ENCODE results near the gene SMARCA1.

The SMARCA1 gene

GRCh38 chrX:129450123-129450522, 73.2 kb downstream of the SMARCA1 start:
- Histone ChIP-seq H3F3A (ENCODE audit: insufficient read depth, low read length) (no peaks in the 10 kb centered on the region), H3K79me2 (ENCODE audit: insufficient read depth, low read length) (no peaks in the 10 kb centered on the region), H3K27ac (ENCODE audit: low read depth, low read length, poor library complexity, severe bottlenecking) (no peak overlapping the region), H3K4me3 (ENCODE audit: low read depth, low read length, poor library complexity, severe bottlenecking) (no peak overlapping the region), H3K4me2 (ENCODE audit: low read length) (no peak overlapping the region), H2AFZ (ENCODE audit: low read length) (no peak overlapping the region), H3K9ac (ENCODE audit: low read length) (no peak overlapping the region), H3K36me3 (ENCODE audit: insufficient read depth, low read length) (no peaks in the 10 kb centered on the region), H4K20me1 (ENCODE audit: insufficient read depth, low read length) (no peaks in the 10 kb centered on the region), H3K9me2 (ENCODE audit: low read depth, low read length) (no peaks in the 10 kb centered on the region), H3K27me3 (ENCODE audit: insufficient read depth, low read length) (no peaks in the 10 kb centered on the region), H3K9me3 (ENCODE audit: low read length) (no peaks in the 10 kb centered on the region), H3K4me1 (ENCODE audit: insufficient read depth, low read length, severe bottlenecking) (no peaks in the 10 kb centered on the region)
- TF ChIP-seq CTCF (IDR thresholded peaks at IDR 0.05; ENCODE audit: low read length) (no peak), EZH2 (IDR thresholded peaks at IDR 0.05; ENCODE audit: borderline replicate concordance, low read length) (no peak)

GRCh38 chrX:129449148-129449547, 74.1 kb downstream of the SMARCA1 start:
- no peaks in the 10 kb centered on the region for H3K36me3 ChIP-seq (ENCODE audit: insufficient read depth, low read length)
- no peak overlapping the region for H3K9ac ChIP-seq (ENCODE audit: low read length)
- no peaks in the 10 kb centered on the region for H4K20me1 ChIP-seq (ENCODE audit: insufficient read depth, low read length)
- no peak; the same call in 1 of the 2 replicates for TF ChIP-seq CTCF (IDR thresholded peaks at IDR 0.05; ENCODE audit: low read length)
- TF ChIP-seq EZH2 (IDR thresholded peaks at IDR 0.05; ENCODE audit: borderline replicate concordance, low read length): no peak
- no peaks in the 10 kb centered on the region for H3K9me3 ChIP-seq (ENCODE audit: low read length)
- H3K4me3 ChIP-seq (ENCODE audit: low read depth, low read length, poor library complexity, severe bottlenecking): no peak overlapping the region
- H3K4me1 ChIP-seq (ENCODE audit: insufficient read depth, low read length, severe bottlenecking): no peaks in the 10 kb centered on the region
- H2AFZ ChIP-seq (ENCODE audit: low read length): no peak overlapping the region
- H3F3A ChIP-seq (ENCODE audit: insufficient read depth, low read length): no peaks in the 10 kb centered on the region
- no peak overlapping the region for H3K27ac ChIP-seq (ENCODE audit: low read depth, low read length, poor library complexity, severe bottlenecking)
- H3K79me2 ChIP-seq (ENCODE audit: insufficient read depth, low read length): no peaks in the 10 kb centered on the region
- H3K27me3 ChIP-seq (ENCODE audit: insufficient read depth, low read length): no peaks in the 10 kb centered on the region
- H3K4me2 ChIP-seq (ENCODE audit: low read length): no peak overlapping the region
- H3K9me2 ChIP-seq (ENCODE audit: low read depth, low read length): no peaks in the 10 kb centered on the region

GRCh38 chrX:129445436-129445835, 77.9 kb downstream of the SMARCA1 start:
- no peak overlapping the region for H3K4me2 ChIP-seq (ENCODE audit: low read length)
- H3K27ac ChIP-seq (ENCODE audit: low read depth, low read length, poor library complexity, severe bottlenecking): no peak overlapping the region
- no peaks in the 10 kb centered on the region for H3F3A ChIP-seq (ENCODE audit: insufficient read depth, low read length)
- H3K9me2 ChIP-seq (ENCODE audit: low read depth, low read length): no peaks in the 10 kb centered on the region
- TF ChIP-seq EZH2 (IDR thresholded peaks at IDR 0.05; ENCODE audit: borderline replicate concordance, low read length) (no peak), CTCF (IDR thresholded peaks at IDR 0.05; ENCODE audit: low read length) (no peak)
- no peaks in the 10 kb centered on the region for H4K20me1 ChIP-seq (ENCODE audit: insufficient read depth, low read length)
- H3K36me3 ChIP-seq (ENCODE audit: insufficient read depth, low read length): no peaks in the 10 kb centered on the region
- H3K4me1 ChIP-seq (ENCODE audit: insufficient read depth, low read length, severe bottlenecking): no peaks in the 10 kb centered on the region
- H3K4me3 ChIP-seq (ENCODE audit: low read depth, low read length, poor library complexity, severe bottlenecking): no peak overlapping the region
- H3K27me3 ChIP-seq (ENCODE audit: insufficient read depth, low read length): no peaks in the 10 kb centered on the region
- no peaks in the 10 kb centered on the region for H3K79me2 ChIP-seq (ENCODE audit: insufficient read depth, low read length)
- H3K9me3 ChIP-seq (ENCODE audit: low read length): no peaks in the 10 kb centered on the region
- H3K9ac ChIP-seq (ENCODE audit: low read length): no peak overlapping the region
- no peak overlapping the region for H2AFZ ChIP-seq (ENCODE audit: low read length)
